Stomach (tissue), 9 donors: Measurements from ENCODE around the gene MRPL43. TPM values are rescaled to one million over a fixed set of nuclear protein-coding genes. Genes with fewer than 3 reads are reported as not detected.
A peak's percentile ranks its signal among the peaks of the same experiment; 100 is the strongest.

Source experiments
- DNase-seq, 2 donors: peaks; one replicate each; pipeline versions ENCODE4 v3.0.0 to v3.0.0-alpha.2; 2013 to 2019
- H3K27ac ChIP-seq, 5 donors: fragments of 200-600 bp in 4 of 5; sonication (generic) in 4 of 5; one replicate each; pipeline ENCODE4 v1.5.1; 2013 to 2019; ENCODE audit warnings: mild to moderate bottlenecking in 1 of 5, moderate library complexity in 1 of 5
- H3K27me3 ChIP-seq, 3 donors: fragments of 200-600 bp; sonication (generic); one replicate each; pipeline ENCODE4 v1.5.1; 2017 to 2019; ENCODE audit warnings: mixed run types in 1 of 3
- H3K36me3 ChIP-seq, 4 donors: fragments of 200-600 bp; sonication (generic); 1 replicate in 3 of 4; 2 replicates in 1 of 4; pipeline ENCODE4 v1.5.1; 2016 to 2019
- H3K4me1 ChIP-seq, 4 donors: fragments of 200-600 bp; sonication (generic); one replicate each; pipeline ENCODE4 v1.5.1; 2016 to 2019
- H3K4me3 ChIP-seq, 4 donors: fragments of 200-600 bp; sonication (generic) in 3 of 4; one replicate each; pipeline ENCODE4 v1.5.1; 2016 to 2019; ENCODE audit warnings: mild to moderate bottlenecking in 1 of 4
- H3K9me3 ChIP-seq, 4 donors: fragments of 200-600 bp; sonication (generic); one replicate each; pipeline ENCODE4 v1.5.1; 2016 to 2019
- CTCF ChIP-seq, 7 experiments: fragments of 450-650 bp in 4 of 7; fragments of 200-600 bp in 3 of 7; sonication (generic) in 3 of 7; IDR thresholded peaks; one replicate each; pipeline ENCODE4 v1.5.1; 2016 to 2019; ENCODE audit warnings: antibody characterized with exemption in 7 of 7, control low read depth in 2 of 7, mild to moderate bottlenecking in 1 of 7
- EP300 ChIP-seq: sonication (generic); formaldehyde crosslinking; IDR thresholded peaks from one replicate; pipeline ENCODE4 v1.6.1; 2017; ENCODE audit warnings: antibody characterized with exemption
- POLR2A ChIP-seq, 4 donors: fragments of 450-650 bp; IDR thresholded peaks; one replicate each; pipeline ENCODE4 v1.6.1; 2016; ENCODE audit warnings: antibody characterized with exemption in 4 of 4, control low read depth in 2 of 4, mild to moderate bottlenecking in 1 of 4, moderate library complexity in 1 of 4
- POLR2AphosphoS5 ChIP-seq, 3 donors: sonication (generic); formaldehyde crosslinking; IDR thresholded peaks; one replicate each; pipeline ENCODE4 v1.6.1; 2016; ENCODE audit warnings: antibody characterized with exemption in 3 of 3
- WGBS, 5 donors: extraction: QIAGEN DNeasy Blood & Tissue Kit in 3 of 5; methylation state at CpG; one replicate each; pipeline versions ENCODE4 v1.1.5 to v1.1.7; 2013 to 2018; 5-methylcytosine and 5-hydroxymethylcytosine counted together
- intact Hi-C: fragments of 100-400 bp; cut with DNase I; formaldehyde crosslinking; loops from one replicate; pipeline ENCODE4 v1.15.1; 2023; ENCODE audit warnings: low total_unique reads
- polyA plus RNA-seq, 3 donors: library from polyadenylated mRNA; stranded (reverse); fragments of 200-250 nt; gene quantifications; one replicate each; pipeline ENCODE4 v1.2.3, GENCODE V29; 2013
- total RNA-seq, 5 donors: library from RNA; depleted of rRNA; stranded (reverse); fragments of >200 nt; gene quantifications; one replicate each; pipeline versions ENCODE4 v1.1.0 to v1.2.3, GENCODE V29; 2014 to 2016
- donor health status: healthy with polysubstance abuse.
- donor health status: Bipolar disorder and iron deficiency.
- donor health status: healthy.

The MRPL43 gene
- total and polyA plus RNA-seq, 8 donors: 29.9 to 243 (median 95.7) TPM

GRCh38 chr10:100993986-100994708 is 6.8 kb upstream of the MRPL43 start:
- H3K36me3 ChIP-seq: peaks cover 22 to 49% (median 43%) of the 10 kb centered on the region in 4 donors
- no peaks in the 10 kb centered on the region for H3K9me3 ChIP-seq
- H3K27ac ChIP-seq: no peak overlapping the region
- DNase-seq: peak in 1 of 2 donors; percentile 76
- 49 to 61% (median 53%) methylated on average over 10 of the region's 10 CpGs for WGBS, 5 donors
- H3K4me3 ChIP-seq: no peak overlapping the region
- intact Hi-C loops: loop anchor here (2.0 kb wide), 1 partner anchor 21 kb away; no protein-coding TSS in a partner anchor
- H3K4me1 ChIP-seq: peaks cover 20 to 44% (median 31%) of the 10 kb centered on the region in 4 donors
- H3K27me3 ChIP-seq: no peaks in the 10 kb centered on the region
- TF ChIP-seq POLR2AphosphoS5 (IDR thresholded peaks at IDR 0.05): no peak
- TF ChIP-seq CTCF (IDR thresholded peaks at IDR 0.05): peak in 5 of 7 experiments; percentile 51 to 78 (median 63)
- TF ChIP-seq EP300: no peak

- intact Hi-C loops: no loop called here
- Histone ChIP-seq H3K4me3 (peak overlapping the region in 1 of 4 donors; percentile 94), H3K36me3 (peaks cover 22 to 63% (median 56%) of the 10 kb centered on the region in 4 donors), H3K9me3 (no peaks in the 10 kb centered on the region), H3K27ac (no peak overlapping the region), H3K4me1 (peaks cover 21 to 52% (median 44%) of the 10 kb centered on the region in 4 donors), H3K27me3 (no peaks in the 10 kb centered on the region)
- DNase-seq: no peak
- TF ChIP-seq CTCF (IDR thresholded peaks at IDR 0.05): no peak
- no peak for TF ChIP-seq POLR2A (IDR thresholded peaks at IDR 0.05)
- no peak for TF ChIP-seq EP300
- no peak for TF ChIP-seq POLR2AphosphoS5 (IDR thresholded peaks at IDR 0.05)
- 86 to 93% (median 88%) methylated on average over 21 of the region's 21 CpGs for WGBS, 5 donors
Measured at GRCh38 chr10:100989088-100989487, 1.8 kb upstream of the MRPL43 start.

GRCh38 chr10:100988166-100988565 is 869 bp upstream of the MRPL43 start:
- peaks cover 22 to 66% (median 57%) of the 10 kb centered on the region in 4 donors for H3K36me3 ChIP-seq
- 57 to 64% (median 64%) methylated on average over 10 of the region's 10 CpGs for WGBS, 5 donors
- no peaks in the 10 kb centered on the region for H3K27me3 ChIP-seq
- peaks cover 21 to 52% (median 44%) of the 10 kb centered on the region in 4 donors for H3K4me1 ChIP-seq
- peak overlapping the region in 1 of 5 donors; percentile 86 for H3K27ac ChIP-seq
- no peaks in the 10 kb centered on the region for H3K9me3 ChIP-seq
- H3K4me3 ChIP-seq: peak overlapping the region; percentile 66 to 94 (median 92)
- no peak for DNase-seq
- intact Hi-C loops: no loop called here
- TF ChIP-seq POLR2A (IDR thresholded peaks at IDR 0.05) (no peak), POLR2AphosphoS5 (IDR thresholded peaks at IDR 0.05) (no peak), EP300 (no peak), CTCF (IDR thresholded peaks at IDR 0.05) (no peak)

GRCh38 chr10:100987685-100988049 is 370 bp upstream of the MRPL43 start:
- intact Hi-C loops: no loop called here
- Histone ChIP-seq H3K27me3 (no peaks in the 10 kb centered on the region), H3K9me3 (no peaks in the 10 kb centered on the region), H3K4me1 (peaks cover 21 to 52% (median 44%) of the 10 kb centered on the region in 4 donors), H3K36me3 (peaks cover 17 to 66% (median 57%) of the 10 kb centered on the region in 4 donors), H3K4me3 (peak overlapping the region; percentile 66 to 94 (median 92)), H3K27ac (peak overlapping the region; percentile 69 to 86 (median 82))
- 1 to 3% (median 2%) methylated on average over 15 of the region's 15 CpGs for WGBS, 5 donors
- no peak for TF ChIP-seq POLR2AphosphoS5 (IDR thresholded peaks at IDR 0.05)
- TF ChIP-seq EP300: no peak
- no peak for TF ChIP-seq CTCF (IDR thresholded peaks at IDR 0.05)
- TF ChIP-seq POLR2A (IDR thresholded peaks at IDR 0.05): no peak
- DNase-seq: no peak
